ENCODE measurements around the gene ARHGEF16. TPM values are rescaled to one million over a fixed set of nuclear protein-coding genes. Genes with fewer than 3 reads are reported as not detected.

Gene ARHGEF16
- total RNA-seq, 1 experiment from 2014 or later: 11.2 TPM

- Histone ChIP-seq H3K4me1 (ENCODE audit: insufficient read depth, low read length, poor library complexity, severe bottlenecking) (no peaks in the 10 kb centered on the region), H3K4me3 (ENCODE audit: low read depth, low read length, poor library complexity, severe bottlenecking) (no peak overlapping the region), H3K36me3 (ENCODE audit: insufficient read depth, low read length, poor library complexity, severe bottlenecking) (no peaks in the 10 kb centered on the region), H3K9me3 (ENCODE audit: low read depth, low read length, poor library complexity, severe bottlenecking) (no peaks in the 10 kb centered on the region), H3K27ac (ENCODE audit: low read depth, low read length, poor library complexity, severe bottlenecking) (no peak overlapping the region), H3K27me3 (replicated peaks; ENCODE audit: insufficient read depth, low read depth, low read length, poor library complexity) (peaks cover 40% of the 10 kb centered on the region)
- no peak for TF ChIP-seq EZH2 (IDR thresholded peaks at IDR 0.05; ENCODE audit: borderline replicate concordance, low read depth, low read length, poor library complexity, severe bottlenecking)
- intact Hi-C loops (cut with micrococcal nuclease; ENCODE audit: unreplicated experiment): no loop called here
- POLR2A ChIA-PET (ENCODE audit: low non-redundant PET): no interaction called here
- no TSS peak for BruUV-seq (replicated peaks)
- CTCF ChIA-PET: interaction anchor here (0.5 to 1.3 kb wide), 2 partner anchors 8 to 20 kb away, joined by 3 to 12 read pairs; no protein-coding TSS in a partner anchor
- DNase-seq (ENCODE audit: low spot score): no peak
These were observed 9.7 kb upstream of the ARHGEF16 start for GRCh38 chr1:3444736-3445135.

- no peak for TF ChIP-seq CTCF (conservative IDR thresholded peaks at IDR 0.05; ENCODE audit: low read depth, low read length)
- no peak for TF ChIP-seq EZH2 (IDR thresholded peaks at IDR 0.05; ENCODE audit: borderline replicate concordance, low read depth, low read length, poor library complexity, severe bottlenecking)
- ChIA-PET CTCF (no interaction called here), POLR2A (ENCODE audit: low non-redundant PET) (no interaction called here)
- intact Hi-C loops (cut with micrococcal nuclease; ENCODE audit: unreplicated experiment): loop anchor here (5.0 kb wide), 1 partner anchor 272 kb away; no protein-coding TSS in a partner anchor
- Histone ChIP-seq H3K36me3 (ENCODE audit: insufficient read depth, low read length, poor library complexity, severe bottlenecking) (no peaks in the 10 kb centered on the region), H3K9me3 (ENCODE audit: low read depth, low read length, poor library complexity, severe bottlenecking) (no peaks in the 10 kb centered on the region), H3K27ac (ENCODE audit: low read depth, low read length, poor library complexity, severe bottlenecking) (no peak overlapping the region), H3K4me3 (ENCODE audit: low read depth, low read length, poor library complexity, severe bottlenecking) (no peak overlapping the region), H3K27me3 (replicated peaks; ENCODE audit: insufficient read depth, low read depth, low read length, poor library complexity) (peaks cover 11% of the 10 kb centered on the region), H3K4me1 (ENCODE audit: insufficient read depth, low read length, poor library complexity, severe bottlenecking) (peaks cover 16% of the 10 kb centered on the region)
- no TSS peak for BruUV-seq (replicated peaks)
- DNase-seq (ENCODE audit: low spot score): no peak
These were observed 4.1 kb upstream of the ARHGEF16 start for GRCh38 chr1:3450202-3450863.

- CTCF ChIA-PET: no interaction called here
- no TSS peak for BruUV-seq (replicated peaks)
- POLR2A ChIA-PET (ENCODE audit: low non-redundant PET): no interaction called here
- Histone ChIP-seq H3K9me3 (ENCODE audit: low read depth, low read length, poor library complexity, severe bottlenecking) (no peaks in the 10 kb centered on the region), H3K4me1 (ENCODE audit: insufficient read depth, low read length, poor library complexity, severe bottlenecking) (peaks cover 17% of the 10 kb centered on the region), H3K36me3 (ENCODE audit: insufficient read depth, low read length, poor library complexity, severe bottlenecking) (no peaks in the 10 kb centered on the region), H3K4me3 (ENCODE audit: low read depth, low read length, poor library complexity, severe bottlenecking) (no peak overlapping the region), H3K27me3 (replicated peaks; ENCODE audit: insufficient read depth, low read depth, low read length, poor library complexity) (peaks cover 11% of the 10 kb centered on the region), H3K27ac (ENCODE audit: low read depth, low read length, poor library complexity, severe bottlenecking) (no peak overlapping the region)
- TF ChIP-seq EZH2 (IDR thresholded peaks at IDR 0.05; ENCODE audit: borderline replicate concordance, low read depth, low read length, poor library complexity, severe bottlenecking) (no peak), CTCF (conservative IDR thresholded peaks at IDR 0.05; ENCODE audit: low read depth, low read length) (no peak)
- intact Hi-C loops (cut with micrococcal nuclease; ENCODE audit: unreplicated experiment): loop anchor here (5.0 kb wide), 1 partner anchor 271 kb away; no protein-coding TSS in a partner anchor
- no peak for DNase-seq (ENCODE audit: low spot score)
These were observed 3.5 kb upstream of the ARHGEF16 start for GRCh38 chr1:3450983-3451382.
